ENCODE results near the gene KLF18. TPM values are rescaled to one million over a fixed set of nuclear protein-coding genes. Genes with fewer than 3 reads are reported as not detected.
"Not testable (repeated sequence)": the region's sequence is repeated elsewhere in the genome, so short reads cannot be mapped to it uniquely, and the experiment has no call there.

The KLF18 gene
- total and polyA plus RNA-seq, 2 experiments from 2014 or later, result not detected

DNA sequence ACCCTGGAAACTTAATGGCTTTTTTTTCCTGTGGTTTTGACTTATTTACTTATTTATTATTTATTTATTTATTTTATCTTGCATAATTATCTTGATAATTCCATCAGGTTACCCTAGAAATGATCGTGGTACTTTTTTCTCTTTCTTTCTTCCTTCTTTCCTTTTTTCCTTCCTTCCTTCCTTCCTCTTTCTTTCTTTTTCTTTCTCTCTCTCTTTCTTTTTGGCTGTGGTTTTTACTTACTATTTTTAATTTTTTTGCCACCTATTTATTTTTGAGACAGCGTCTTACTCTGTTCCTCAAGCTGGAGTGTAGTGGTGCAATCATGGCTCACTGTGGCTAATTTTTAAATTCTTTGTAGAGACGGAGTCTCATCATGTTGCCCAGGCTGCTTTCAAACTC lies 6.2 kb upstream of the KLF18 start:
- DNase-seq (ENCODE audit: low spot score), result no peak
- H3K9me3 ChIP-seq (ENCODE audit: low read depth), result no peaks in the 10 kb centered on the region
- no peaks in the 10 kb centered on the region for H3K36me3 ChIP-seq (replicated peaks; ENCODE audit: insufficient read depth, low read depth)
- H3K4me2 ChIP-seq, result no peak overlapping the region
- H3K4me1 ChIP-seq (ENCODE audit: insufficient read depth), result no peaks in the 10 kb centered on the region
- H3K4me3 ChIP-seq, result no peak overlapping the region
- no peak overlapping the region for H2AFZ ChIP-seq
- H3K9me2 ChIP-seq (replicated peaks; ENCODE audit: insufficient read depth), result no peaks in the 10 kb centered on the region
- 95% methylated on average over 3 of the region's 3 CpGs for WGBS (ENCODE audit: low lambda C conversion rate, missing lambda C conversion rate)
- H3K27me3 ChIP-seq, result no peaks in the 10 kb centered on the region
- no peak overlapping the region for H3K27ac ChIP-seq
- H4K20me1 ChIP-seq (ENCODE audit: insufficient read depth, poor library complexity, severe bottlenecking), result no peaks in the 10 kb centered on the region
- H3K79me2 ChIP-seq, result no peaks in the 10 kb centered on the region
- TF ChIP-seq EZH2phosphoT487 (IDR thresholded peaks at IDR 0.05; ENCODE audit: low read depth, severe bottlenecking, unreplicated experiment) (no peak), EZH2 (IDR thresholded peaks at IDR 0.05; ENCODE audit: borderline replicate concordance) (no peak)
- TF ChIP-seq, protein P1, sequence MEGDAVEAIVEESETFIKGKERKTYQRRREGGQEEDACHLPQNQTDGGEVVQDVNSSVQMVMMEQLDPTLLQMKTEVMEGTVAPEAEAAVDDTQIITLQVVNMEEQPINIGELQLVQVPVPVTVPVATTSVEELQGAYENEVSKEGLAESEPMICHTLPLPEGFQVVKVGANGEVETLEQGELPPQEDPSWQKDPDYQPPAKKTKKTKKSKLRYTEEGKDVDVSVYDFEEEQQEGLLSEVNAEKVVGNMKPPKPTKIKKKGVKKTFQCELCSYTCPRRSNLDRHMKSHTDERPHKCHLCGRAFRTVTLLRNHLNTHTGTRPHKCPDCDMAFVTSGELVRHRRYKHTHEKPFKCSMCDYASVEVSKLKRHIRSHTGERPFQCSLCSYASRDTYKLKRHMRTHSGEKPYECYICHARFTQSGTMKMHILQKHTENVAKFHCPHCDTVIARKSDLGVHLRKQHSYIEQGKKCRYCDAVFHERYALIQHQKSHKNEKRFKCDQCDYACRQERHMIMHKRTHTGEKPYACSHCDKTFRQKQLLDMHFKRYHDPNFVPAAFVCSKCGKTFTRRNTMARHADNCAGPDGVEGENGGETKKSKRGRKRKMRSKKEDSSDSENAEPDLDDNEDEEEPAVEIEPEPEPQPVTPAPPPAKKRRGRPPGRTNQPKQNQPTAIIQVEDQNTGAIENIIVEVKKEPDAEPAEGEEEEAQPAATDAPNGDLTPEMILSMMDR (IDR thresholded peaks at IDR 0.05; ENCODE audit: poor library complexity), result no peak

DNA sequence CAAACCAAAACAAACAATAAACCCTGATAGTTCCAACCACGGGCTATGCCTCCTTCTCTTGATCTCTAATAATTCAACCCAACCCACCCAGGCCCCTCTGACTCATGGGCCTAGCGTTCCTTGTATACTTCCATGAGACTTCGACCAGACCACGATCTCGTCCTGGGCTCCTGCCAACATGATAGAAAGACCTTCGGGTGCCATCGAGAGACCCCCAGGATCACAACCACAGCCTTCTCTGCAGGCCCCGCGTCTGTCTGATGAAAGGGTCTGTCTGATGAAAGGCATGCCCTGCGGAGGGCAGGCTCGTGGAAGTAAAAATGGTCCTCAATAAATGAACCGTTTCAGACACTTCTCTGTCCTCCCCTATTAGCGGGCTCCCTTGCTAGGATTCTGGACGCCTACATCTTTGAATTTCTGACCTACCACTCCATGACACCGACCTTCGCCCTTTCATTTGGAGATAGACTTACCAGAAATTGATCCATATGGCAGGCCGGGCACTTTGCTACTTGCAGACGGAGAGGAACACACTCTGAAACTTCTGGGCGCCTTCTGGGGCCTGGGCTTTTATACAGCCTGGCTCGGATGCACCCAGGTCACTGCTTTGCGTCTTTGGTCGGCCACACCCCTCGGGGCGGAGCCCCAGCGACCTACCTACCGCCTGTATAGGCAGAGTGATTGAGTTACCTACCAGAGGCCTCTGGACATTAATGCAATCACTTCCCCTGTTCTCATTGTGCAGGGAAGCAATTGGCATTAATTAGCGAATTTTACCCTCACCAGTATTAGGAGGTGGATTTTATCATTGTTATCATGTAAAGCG lies 5.3 kb upstream of the KLF18 start:
- no peak for DNase-seq (ENCODE audit: low spot score)
- TF ChIP-seq EZH2 (IDR thresholded peaks at IDR 0.05; ENCODE audit: borderline replicate concordance) (no peak), EZH2phosphoT487 (IDR thresholded peaks at IDR 0.05; ENCODE audit: low read depth, severe bottlenecking, unreplicated experiment) (no peak)
- TF ChIP-seq, protein P1 (IDR thresholded peaks at IDR 0.05; ENCODE audit: poor library complexity), result no peak
- 94% methylated on average over 28 of the region's 28 CpGs for WGBS (ENCODE audit: low lambda C conversion rate, missing lambda C conversion rate)

DNA sequence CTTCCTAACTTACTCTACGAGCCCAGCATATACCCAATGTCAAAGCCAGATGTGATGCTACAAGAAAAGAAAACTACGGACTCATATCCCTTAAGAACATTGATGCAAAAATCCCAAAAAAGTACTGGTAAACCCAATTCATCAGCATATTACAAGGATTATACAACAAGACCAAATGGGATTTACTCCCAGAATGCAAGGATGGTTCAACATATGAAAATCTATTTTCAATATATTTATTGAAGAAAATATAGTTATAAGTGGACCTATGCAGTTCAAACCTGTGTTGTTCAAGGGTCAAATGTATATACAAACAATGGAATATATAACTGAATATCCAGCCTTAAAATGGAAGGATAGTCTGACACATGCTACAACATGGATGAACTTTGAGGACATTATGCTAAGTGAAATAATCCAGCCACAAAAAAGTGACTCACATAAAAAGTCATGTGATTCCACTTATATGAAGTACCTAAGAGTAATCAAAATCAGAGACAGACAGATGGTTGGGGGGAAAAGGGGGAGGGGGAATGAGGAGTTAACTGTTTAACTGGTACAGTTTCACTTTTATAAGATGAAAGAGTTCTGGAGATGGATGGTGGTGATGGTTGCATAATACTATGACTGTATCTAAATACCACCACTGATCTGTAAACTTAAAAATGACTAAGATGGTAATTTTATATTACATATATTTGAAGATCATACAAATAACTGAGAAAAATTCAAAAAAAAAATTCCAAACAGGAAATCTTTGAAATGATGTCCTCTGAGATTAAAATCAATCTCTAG lies 3.7 kb upstream of the KLF18 start:
- no peak for TF ChIP-seq EZH2phosphoT487 (IDR thresholded peaks at IDR 0.05; ENCODE audit: low read depth, severe bottlenecking, unreplicated experiment)
- TF ChIP-seq, protein P1 (IDR thresholded peaks at IDR 0.05; ENCODE audit: poor library complexity), result no peak
- no peak for TF ChIP-seq EZH2 (IDR thresholded peaks at IDR 0.05; ENCODE audit: borderline replicate concordance)

More for the DNA sequence above, 5.3 kb upstream of the KLF18 start:
- Histone ChIP-seq H3K4me3 (no peak overlapping the region), H3K27me3 (no peaks in the 10 kb centered on the region), H3K9me2 (replicated peaks; ENCODE audit: insufficient read depth) (no peaks in the 10 kb centered on the region), H3K79me2 (no peaks in the 10 kb centered on the region), H3K9me3 (ENCODE audit: low read depth) (no peaks in the 10 kb centered on the region), H3K4me2 (no peak overlapping the region), H4K20me1 (ENCODE audit: insufficient read depth, poor library complexity, severe bottlenecking) (no peaks in the 10 kb centered on the region), H3K27ac (no peak overlapping the region), H2AFZ (no peak overlapping the region), H3K36me3 (replicated peaks; ENCODE audit: insufficient read depth, low read depth) (no peaks in the 10 kb centered on the region), H3K4me1 (ENCODE audit: insufficient read depth) (no peaks in the 10 kb centered on the region)

DNA sequence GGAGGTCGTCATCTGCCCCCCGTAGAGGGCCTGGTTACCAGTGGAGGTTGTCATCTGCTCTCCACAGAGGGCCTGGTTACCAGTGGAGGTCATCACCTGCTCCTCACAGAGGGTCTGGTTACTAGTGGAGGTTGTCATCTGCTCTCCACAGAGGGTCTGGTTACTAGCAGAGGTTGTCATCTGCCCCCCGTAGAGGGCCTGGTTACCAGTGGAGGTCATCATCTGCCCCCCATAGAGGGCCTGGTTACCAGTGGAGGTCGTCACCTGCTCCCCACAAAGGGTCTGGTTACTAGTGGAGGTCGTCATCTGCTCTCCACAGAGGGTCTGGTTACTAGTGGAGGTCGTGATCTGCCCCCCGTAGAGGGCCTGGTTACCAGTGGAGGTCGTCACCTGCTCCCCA lies 1.9 kb downstream of the KLF18 start:
- DNase-seq (ENCODE audit: low spot score), result not testable (repeated sequence)
- 83% methylated on average over 4 of the region's 8 CpGs for WGBS (ENCODE audit: low lambda C conversion rate, missing lambda C conversion rate)

More for the DNA sequence above, 3.7 kb upstream of the KLF18 start:
- Histone ChIP-seq H3K9me3 (ENCODE audit: low read depth) (no peaks in the 10 kb centered on the region), H2AFZ (no peak overlapping the region), H3K9me2 (replicated peaks; ENCODE audit: insufficient read depth) (no peaks in the 10 kb centered on the region), H3K27me3 (no peaks in the 10 kb centered on the region), H3K4me3 (no peak overlapping the region), H3K79me2 (no peaks in the 10 kb centered on the region), H3K27ac (no peak overlapping the region), H3K36me3 (replicated peaks; ENCODE audit: insufficient read depth, low read depth) (no peaks in the 10 kb centered on the region), H3K4me2 (no peak overlapping the region), H3K4me1 (ENCODE audit: insufficient read depth) (no peaks in the 10 kb centered on the region), H4K20me1 (ENCODE audit: insufficient read depth, poor library complexity, severe bottlenecking) (no peaks in the 10 kb centered on the region)
- DNase-seq (ENCODE audit: low spot score), result no peak
- WGBS (ENCODE audit: low lambda C conversion rate, missing lambda C conversion rate), result 91% methylated on average over 2 of the region's 2 CpGs

More for the DNA sequence above, 1.9 kb downstream of the KLF18 start:
- H3K9me3 ChIP-seq (ENCODE audit: low read depth); H3K4me3 ChIP-seq; H3K79me2 ChIP-seq; H3K27me3 ChIP-seq; H3K4me1 ChIP-seq (ENCODE audit: insufficient read depth); H4K20me1 ChIP-seq (ENCODE audit: insufficient read depth, poor library complexity, severe bottlenecking); H3K27ac ChIP-seq; H2AFZ ChIP-seq; H3K36me3 ChIP-seq (replicated peaks; ENCODE audit: insufficient read depth, low read depth); H3K9me2 ChIP-seq (replicated peaks; ENCODE audit: insufficient read depth); H3K4me2 ChIP-seq: not testable (repeated sequence)
